ENCODE measurements around the gene PKIG. TPM values are rescaled to one million over a fixed set of nuclear protein-coding genes. Genes with fewer than 3 reads are reported as not detected.

PKIG gene
- polyA plus RNA-seq, 4 donors: 16.3 to 47.8 (median 36.6) TPM

GRCh38 chr20:44599715-44600114 is 17.3 kb downstream of the PKIG start:
- DNase-seq (no peak), FAIRE-seq (no peak)
- 78 to 100% (median 80%) methylated on average over 1 of the region's 1 CpG for WGBS, 3 donors

GRCh38 chr20:44600301-44600700 is 17.9 kb downstream of the PKIG start:
- no peak for FAIRE-seq
- H3K27ac ChIP-seq (ENCODE audit: low read depth in 1 of 3, low read length in 2 of 3): peak overlapping the region in 1 of 3 donors; percentile 73

More at GRCh38 chr20:44599715-44600114, 17.3 kb downstream of the PKIG start:
- Histone ChIP-seq H3K4me1 (ENCODE audit: control insufficient read depth in 3 of 3, insufficient read depth in 2 of 3, low read depth in 1 of 3, low read length in 2 of 3) (peaks cover 2 to 24% (median 15%) of the 10 kb centered on the region in 3 donors), H3K27me3 (ENCODE audit: control insufficient read depth in 3 of 3, insufficient read depth in 3 of 3, low read length in 3 of 3) (no peaks in the 10 kb centered on the region), H3K9me3 (ENCODE audit: control insufficient read depth in 2 of 2, insufficient read depth in 1 of 2, low read depth in 1 of 2, low read length in 1 of 2) (no peaks in the 10 kb centered on the region), H3K36me3 (ENCODE audit: control insufficient read depth in 3 of 3, insufficient read depth in 2 of 3, low read depth in 1 of 3, low read length in 3 of 3) (peaks cover 0 to 15% (median 0%) of the 10 kb centered on the region in 3 donors), H3K27ac (ENCODE audit: low read depth in 1 of 3, low read length in 2 of 3) (peak overlapping the region in 2 of 3 donors; percentile 25 to 61), H3K4me3 (ENCODE audit: low read depth in 1 of 3, low read length in 3 of 3) (no peak overlapping the region)

GRCh38 chr20:44600758-44601201 is 18.4 kb downstream of the PKIG start:
- H3K4me1 ChIP-seq (ENCODE audit: control insufficient read depth in 3 of 3, insufficient read depth in 2 of 3, low read depth in 1 of 3, low read length in 2 of 3): peaks cover 2 to 24% (median 15%) of the 10 kb centered on the region in 3 donors
- FAIRE-seq (no peak), DNase-seq (no peak)
- 65 to 81% (median 76%) methylated on average over 11 of the region's 11 CpGs for WGBS, 3 donors
- peak overlapping the region; percentile 21 to 73 (median 69) for H3K27ac ChIP-seq (ENCODE audit: low read depth in 1 of 3, low read length in 2 of 3)
- no peak overlapping the region for H3K4me3 ChIP-seq (ENCODE audit: low read depth in 1 of 3, low read length in 3 of 3)
- no peaks in the 10 kb centered on the region for H3K27me3 ChIP-seq (ENCODE audit: control insufficient read depth in 3 of 3, insufficient read depth in 3 of 3, low read length in 3 of 3)
- H3K9me3 ChIP-seq (ENCODE audit: control insufficient read depth in 2 of 2, insufficient read depth in 1 of 2, low read depth in 1 of 2, low read length in 1 of 2): no peaks in the 10 kb centered on the region
- H3K36me3 ChIP-seq (ENCODE audit: control insufficient read depth in 3 of 3, insufficient read depth in 2 of 3, low read depth in 1 of 3, low read length in 3 of 3): peaks cover 0 to 15% (median 0%) of the 10 kb centered on the region in 3 donors

More at GRCh38 chr20:44600301-44600700, 17.9 kb downstream of the PKIG start:
- DNase-seq: no peak
- Histone ChIP-seq H3K4me1 (ENCODE audit: control insufficient read depth in 3 of 3, insufficient read depth in 2 of 3, low read depth in 1 of 3, low read length in 2 of 3) (peaks cover 2 to 24% (median 15%) of the 10 kb centered on the region in 3 donors), H3K27me3 (ENCODE audit: control insufficient read depth in 3 of 3, insufficient read depth in 3 of 3, low read length in 3 of 3) (no peaks in the 10 kb centered on the region), H3K36me3 (ENCODE audit: control insufficient read depth in 3 of 3, insufficient read depth in 2 of 3, low read depth in 1 of 3, low read length in 3 of 3) (peaks cover 0 to 15% (median 0%) of the 10 kb centered on the region in 3 donors), H3K9me3 (ENCODE audit: control insufficient read depth in 2 of 2, insufficient read depth in 1 of 2, low read depth in 1 of 2, low read length in 1 of 2) (no peaks in the 10 kb centered on the region), H3K4me3 (ENCODE audit: low read depth in 1 of 3, low read length in 3 of 3) (no peak overlapping the region)
- WGBS, 3 donors: 83 to 95% (median 90%) methylated on average over 4 of the region's 4 CpGs

GRCh38 chr20:44601236-44601671 is 18.9 kb downstream of the PKIG start:
- H3K4me1 ChIP-seq (ENCODE audit: control insufficient read depth in 3 of 3, insufficient read depth in 2 of 3, low read depth in 1 of 3, low read length in 2 of 3): peaks cover 2 to 24% (median 15%) of the 10 kb centered on the region in 3 donors
- FAIRE-seq (no peak), DNase-seq (no peak)
- WGBS, 3 donors: 62 to 90% (median 78%) methylated on average over 7 of the region's 7 CpGs
- peaks cover 0 to 14% (median 0%) of the 10 kb centered on the region in 3 donors for H3K36me3 ChIP-seq (ENCODE audit: control insufficient read depth in 3 of 3, insufficient read depth in 2 of 3, low read depth in 1 of 3, low read length in 3 of 3)
- H3K27ac ChIP-seq (ENCODE audit: low read depth in 1 of 3, low read length in 2 of 3): peak overlapping the region; percentile 21 to 73 (median 69)
- no peaks in the 10 kb centered on the region for H3K27me3 ChIP-seq (ENCODE audit: control insufficient read depth in 3 of 3, insufficient read depth in 3 of 3, low read length in 3 of 3)
- no peaks in the 10 kb centered on the region for H3K9me3 ChIP-seq (ENCODE audit: control insufficient read depth in 2 of 2, insufficient read depth in 1 of 2, low read depth in 1 of 2, low read length in 1 of 2)
- H3K4me3 ChIP-seq (ENCODE audit: low read depth in 1 of 3, low read length in 3 of 3): no peak overlapping the region

- WGBS, 3 donors: 0 to 6% (median 0%) methylated on average over 1 of the region's 1 CpG
- peaks cover 0 to 16% (median 0%) of the 10 kb centered on the region in 3 donors for H3K36me3 ChIP-seq (ENCODE audit: control insufficient read depth in 3 of 3, insufficient read depth in 2 of 3, low read depth in 1 of 3, low read length in 3 of 3)
- peaks cover 0 to 4% of the 10 kb centered on the region in 2 donors for H3K9me3 ChIP-seq (ENCODE audit: control insufficient read depth in 2 of 2, insufficient read depth in 1 of 2, low read depth in 1 of 2, low read length in 1 of 2)
- H3K27me3 ChIP-seq (ENCODE audit: control insufficient read depth in 3 of 3, insufficient read depth in 3 of 3, low read length in 3 of 3): no peaks in the 10 kb centered on the region
- H3K27ac ChIP-seq (ENCODE audit: low read depth in 1 of 3, low read length in 2 of 3): peak overlapping the region in 2 of 3 donors; percentile 7 to 69
- FAIRE-seq: no peak
- no peak overlapping the region for H3K4me3 ChIP-seq (ENCODE audit: low read depth in 1 of 3, low read length in 3 of 3)
- H3K4me1 ChIP-seq (ENCODE audit: control insufficient read depth in 3 of 3, insufficient read depth in 2 of 3, low read depth in 1 of 3, low read length in 2 of 3): peaks cover 2 to 24% (median 15%) of the 10 kb centered on the region in 3 donors
- peak; percentile 27 to 64 for DNase-seq
Measured at GRCh38 chr20:44601801-44602204, 19.4 kb downstream of the PKIG start.

- no peaks in the 10 kb centered on the region for H3K27me3 ChIP-seq (ENCODE audit: control insufficient read depth in 3 of 3, insufficient read depth in 3 of 3, low read length in 3 of 3)
- WGBS, 3 donors: 86 to 89% (median 88%) methylated on average over 8 of the region's 8 CpGs
- H3K4me3 ChIP-seq (ENCODE audit: low read depth in 1 of 3, low read length in 3 of 3): no peak overlapping the region
- DNase-seq (no peak), FAIRE-seq (no peak)
- H3K9me3 ChIP-seq (ENCODE audit: control insufficient read depth in 2 of 2, insufficient read depth in 1 of 2, low read depth in 1 of 2, low read length in 1 of 2): peaks cover 0 to 4% of the 10 kb centered on the region in 2 donors
- peaks cover 0 to 15% (median 0%) of the 10 kb centered on the region in 3 donors for H3K36me3 ChIP-seq (ENCODE audit: control insufficient read depth in 3 of 3, insufficient read depth in 2 of 3, low read depth in 1 of 3, low read length in 3 of 3)
- H3K27ac ChIP-seq (ENCODE audit: low read depth in 1 of 3, low read length in 2 of 3): no peak overlapping the region
- H3K4me1 ChIP-seq (ENCODE audit: control insufficient read depth in 3 of 3, insufficient read depth in 2 of 3, low read depth in 1 of 3, low read length in 2 of 3): peaks cover 2 to 24% (median 10%) of the 10 kb centered on the region in 3 donors
Measured at GRCh38 chr20:44603327-44603726, 20.9 kb downstream of the PKIG start.

- WGBS, 3 donors: 86 to 95% (median 94%) methylated on average over 4 to 5 of the region's 5 CpGs
- Histone ChIP-seq H3K9me3 (ENCODE audit: control insufficient read depth in 2 of 2, insufficient read depth in 1 of 2, low read depth in 1 of 2, low read length in 1 of 2) (peaks cover 0 to 4% of the 10 kb centered on the region in 2 donors), H3K36me3 (ENCODE audit: control insufficient read depth in 3 of 3, insufficient read depth in 2 of 3, low read depth in 1 of 3, low read length in 3 of 3) (peaks cover 0 to 6% (median 0%) of the 10 kb centered on the region in 3 donors), H3K4me1 (ENCODE audit: control insufficient read depth in 3 of 3, insufficient read depth in 2 of 3, low read depth in 1 of 3, low read length in 2 of 3) (peaks cover 0 to 18% (median 0%) of the 10 kb centered on the region in 3 donors), H3K27me3 (ENCODE audit: control insufficient read depth in 3 of 3, insufficient read depth in 3 of 3, low read length in 3 of 3) (no peaks in the 10 kb centered on the region), H3K27ac (ENCODE audit: low read depth in 1 of 3, low read length in 2 of 3) (no peak overlapping the region), H3K4me3 (ENCODE audit: low read depth in 1 of 3, low read length in 3 of 3) (no peak overlapping the region)
- DNase-seq: no peak
- FAIRE-seq: no peak
Measured at GRCh38 chr20:44606725-44607441, 24.5 kb downstream of the PKIG start.

GRCh38 chr20:44609006-44609515 is 26.7 kb downstream of the PKIG start:
- DNase-seq: no peak
- Histone ChIP-seq H3K9me3 (ENCODE audit: control insufficient read depth in 2 of 2, insufficient read depth in 1 of 2, low read depth in 1 of 2, low read length in 1 of 2) (peaks cover 0 to 4% of the 10 kb centered on the region in 2 donors), H3K36me3 (ENCODE audit: control insufficient read depth in 3 of 3, insufficient read depth in 2 of 3, low read depth in 1 of 3, low read length in 3 of 3) (peaks cover 2 to 11% (median 4%) of the 10 kb centered on the region in 3 donors), H3K4me3 (ENCODE audit: low read depth in 1 of 3, low read length in 3 of 3) (no peak overlapping the region), H3K27me3 (ENCODE audit: control insufficient read depth in 3 of 3, insufficient read depth in 3 of 3, low read length in 3 of 3) (no peaks in the 10 kb centered on the region), H3K4me1 (ENCODE audit: control insufficient read depth in 3 of 3, insufficient read depth in 2 of 3, low read depth in 1 of 3, low read length in 2 of 3) (peaks cover 0 to 12% (median 0%) of the 10 kb centered on the region in 3 donors), H3K27ac (ENCODE audit: low read depth in 1 of 3, low read length in 2 of 3) (peak overlapping the region in 2 of 3 donors; percentile 69 to 72)
- WGBS, 3 donors: 73 to 88% (median 77%) methylated on average over 9 of the region's 9 CpGs
- FAIRE-seq: no peak
